HG02938 (cell line): Measurements from ENCODE around the gene MOB3B.
"Not testable (repeated sequence)": the region's sequence is repeated elsewhere in the genome, so short reads cannot be mapped to it uniquely, and the experiment has no call there.

Experiments
- ATAC-seq: cut with Tn5 transposase; IDR thresholded peaks from one replicate; pipeline ENCODE4 v1.9.1; 2021; ENCODE audit warnings: mild to moderate bottlenecking, moderate library complexity; ENCODE audit not compliant: unreplicated experiment

MOB3B gene

GRCh38 chr9:27482709-27483108 is 46.9 kb downstream of the MOB3B start:
- ATAC-seq = no peak

- ATAC-seq = no peak
Measured at GRCh38 chr9:27478322-27478721, 51.3 kb downstream of the MOB3B start.

- ATAC-seq = no peak
Measured at GRCh38 chr9:27476870-27477515, 52.6 kb downstream of the MOB3B start.

- no peak for ATAC-seq
Measured at GRCh38 chr9:27475057-27475595, 54.5 kb downstream of the MOB3B start.

- no peak for ATAC-seq
Measured at GRCh38 chr9:27474305-27474704, 55.3 kb downstream of the MOB3B start.

- no peak for ATAC-seq
Measured at GRCh38 chr9:27473111-27473529, 56.5 kb downstream of the MOB3B start.

- ATAC-seq = no peak
Measured at GRCh38 chr9:27472195-27472594, 57.4 kb downstream of the MOB3B start.

- no peak for ATAC-seq
Measured at GRCh38 chr9:27471789-27472188, 57.8 kb downstream of the MOB3B start.

- ATAC-seq = no peak
Measured at GRCh38 chr9:27471366-27471765, 58.2 kb downstream of the MOB3B start.

GRCh38 chr9:27470291-27470856 is 59.2 kb downstream of the MOB3B start:
- ATAC-seq = no peak

- no peak for ATAC-seq
Measured at GRCh38 chr9:27469550-27469949, 60.1 kb downstream of the MOB3B start.

GRCh38 chr9:27468462-27469110 is 61.0 kb downstream of the MOB3B start:
- peak; percentile 73 for ATAC-seq

- peak; percentile 30 for ATAC-seq
Measured at GRCh38 chr9:27468000-27468399, 61.6 kb downstream of the MOB3B start.

- ATAC-seq = no peak
Measured at GRCh38 chr9:27467486-27467885, 62.1 kb downstream of the MOB3B start.

GRCh38 chr9:27466516-27466915 is 63.1 kb downstream of the MOB3B start:
- not testable (repeated sequence) for ATAC-seq

GRCh38 chr9:27464950-27465349 is 64.7 kb downstream of the MOB3B start:
- ATAC-seq = not testable (repeated sequence)

- no peak for ATAC-seq
Measured at GRCh38 chr9:27462846-27463245, 66.8 kb downstream of the MOB3B start.

- no peak for ATAC-seq
Measured at GRCh38 chr9:27462434-27462833, 67.2 kb downstream of the MOB3B start.

GRCh38 chr9:27460226-27461023 is 69.2 kb downstream of the MOB3B start:
- peak; percentile 98 for ATAC-seq

- no peak for ATAC-seq
Measured at GRCh38 chr9:27457445-27457844, 72.2 kb downstream of the MOB3B start.

- ATAC-seq = no peak
Measured at GRCh38 chr9:27453860-27454553, 75.6 kb downstream of the MOB3B start.
